GM20431 (cell line): ENCODE data around the gene FANK1.

ENCODE experiments used
- in situ Hi-C: fragments of 300-500 bp; cut with MseI, MboI; formaldehyde crosslinking; loops from one replicate; pipeline ENCODE4 v1.15.0; 2020; ENCODE audit warnings: low sequenced_read_pairs; ENCODE audit not compliant: unreplicated experiment

The FANK1 gene

DNA sequence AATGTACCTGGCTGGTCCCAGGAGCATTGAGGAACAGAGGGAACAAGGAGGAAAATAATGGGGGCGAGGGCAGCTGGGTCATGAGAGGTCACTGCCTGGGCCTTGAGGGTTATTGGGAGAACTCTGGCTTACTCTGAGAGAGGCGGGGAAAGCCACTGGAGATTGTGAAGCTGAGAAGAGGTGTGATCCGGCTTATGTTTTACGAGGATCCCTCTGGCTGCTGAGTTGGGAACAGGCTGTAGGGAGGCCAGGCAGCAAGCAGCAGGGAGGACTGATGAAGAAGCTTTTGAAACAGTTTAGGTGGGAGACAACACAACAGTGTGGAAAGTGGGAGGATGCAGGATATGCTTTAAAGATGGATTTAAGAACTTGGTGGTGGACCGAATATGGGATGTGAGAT lies 87.3 kb downstream of the FANK1 start:
- in situ Hi-C loops, result loop anchor here (25.0 kb wide), 1 partner anchor 1879 kb away; no protein-coding TSS in a partner anchor

DNA sequence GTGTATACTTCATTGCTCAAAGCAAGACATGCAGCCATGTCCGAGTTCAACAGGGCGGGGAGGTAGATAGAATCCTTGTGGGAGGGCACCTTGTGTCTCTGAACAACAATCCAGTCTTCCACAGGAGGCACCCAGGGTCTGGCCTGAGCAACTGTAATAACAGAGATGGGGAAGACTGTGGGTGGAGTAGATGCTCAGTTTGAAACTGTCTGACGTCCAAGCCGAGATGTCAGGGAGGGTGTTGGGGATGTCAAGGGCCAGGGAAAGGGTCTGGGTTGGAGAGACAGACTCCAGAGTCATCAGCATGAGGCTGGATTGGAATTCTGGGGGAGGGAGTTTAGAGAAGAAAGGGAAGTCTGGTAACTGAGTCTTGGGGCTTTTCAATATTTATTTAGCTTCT lies 88.0 kb downstream of the FANK1 start:
- in situ Hi-C loops, result loop anchor here (25.0 kb wide), 1 partner anchor 1878 kb away; no protein-coding TSS in a partner anchor

DNA sequence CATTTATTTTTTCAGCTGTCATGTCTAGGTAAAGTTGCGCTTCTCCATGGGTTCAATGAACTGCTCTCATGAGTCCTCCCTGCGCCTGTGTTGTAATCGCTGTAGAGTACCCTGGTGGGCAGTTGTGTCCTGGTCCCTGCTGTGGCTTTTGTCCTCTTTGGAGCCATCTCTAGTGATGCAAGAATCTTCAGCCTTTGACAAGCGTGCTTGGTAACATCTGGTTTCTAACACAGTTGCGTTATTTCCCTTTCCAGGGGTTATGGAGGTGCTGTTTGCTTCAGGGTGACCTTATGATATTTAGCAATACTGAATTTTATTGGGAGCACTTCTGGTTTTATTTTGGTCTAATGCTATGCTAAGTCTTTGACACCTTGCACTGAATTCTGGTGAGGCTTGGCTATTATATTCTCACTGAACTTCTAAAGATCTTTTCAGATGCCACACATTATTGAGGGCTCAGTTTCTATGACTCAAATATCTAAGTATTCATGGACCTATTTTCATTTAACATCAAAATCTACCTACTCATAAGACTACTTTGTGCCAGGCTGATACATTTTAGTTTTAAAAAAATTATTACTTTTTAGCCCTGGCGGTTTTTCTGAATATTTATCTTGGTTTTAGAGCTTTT lies 88.6 kb downstream of the FANK1 start:
- in situ Hi-C loops, result loop anchor here (25.0 kb wide), 1 partner anchor 1877 kb away; no protein-coding TSS in a partner anchor

DNA sequence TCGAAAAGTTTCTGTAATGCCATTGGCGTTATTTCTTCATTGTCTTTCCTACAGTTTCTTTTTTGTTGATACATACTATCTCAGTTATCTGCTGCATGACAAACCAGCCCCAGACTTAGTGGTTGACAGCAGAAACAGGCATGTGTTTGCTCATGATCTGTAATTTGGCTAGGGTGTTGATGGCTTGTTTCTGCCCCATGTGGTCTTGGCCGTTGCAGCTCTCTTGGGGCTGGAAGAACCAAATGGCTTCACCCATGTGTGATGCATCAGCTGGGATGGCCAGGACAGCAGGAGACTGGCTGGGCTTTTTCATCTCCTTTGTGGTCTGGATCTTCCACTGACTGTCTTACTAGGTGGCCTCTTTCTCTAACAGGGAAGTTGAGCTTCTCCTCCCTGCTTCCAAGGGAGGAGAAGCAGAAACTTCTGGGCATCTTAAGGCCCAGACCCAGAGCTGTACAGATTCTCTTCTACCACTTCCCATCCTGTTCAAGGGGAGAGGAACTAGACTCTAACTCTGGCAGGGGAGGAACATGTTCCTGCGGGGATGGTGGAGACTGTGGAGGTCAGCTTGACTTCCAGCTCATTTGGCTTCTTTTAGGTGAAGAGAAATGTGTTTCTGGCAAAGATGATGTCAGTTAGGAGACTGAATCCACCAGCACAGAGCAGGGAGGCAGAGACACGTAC lies 89.3 kb downstream of the FANK1 start:
- in situ Hi-C loops, result loop anchor here (25.0 kb wide), 1 partner anchor 1877 kb away; no protein-coding TSS in a partner anchor

DNA sequence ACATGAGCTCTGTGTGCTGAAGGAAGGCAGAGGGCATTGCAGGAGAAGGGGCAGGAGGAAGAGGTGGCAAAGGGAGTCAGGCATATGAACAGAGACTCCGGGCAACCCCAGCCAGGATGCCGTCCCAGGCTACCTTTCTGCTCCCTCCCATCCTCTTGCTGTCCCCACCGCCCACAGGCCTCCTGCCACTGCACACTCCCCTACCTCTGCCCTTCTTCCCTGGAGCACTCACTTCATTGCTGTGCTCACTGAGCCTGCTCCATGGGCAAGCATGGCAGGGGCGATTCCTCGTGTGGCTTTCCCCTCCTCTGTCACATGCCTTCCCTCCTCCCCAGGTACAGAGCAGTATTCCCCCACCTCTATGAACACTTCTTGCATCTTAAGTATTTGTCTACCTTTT lies 93.4 kb downstream of the FANK1 start:
- in situ Hi-C loops, result loop anchor here (25.0 kb wide), 1 partner anchor 1873 kb away; no protein-coding TSS in a partner anchor

DNA sequence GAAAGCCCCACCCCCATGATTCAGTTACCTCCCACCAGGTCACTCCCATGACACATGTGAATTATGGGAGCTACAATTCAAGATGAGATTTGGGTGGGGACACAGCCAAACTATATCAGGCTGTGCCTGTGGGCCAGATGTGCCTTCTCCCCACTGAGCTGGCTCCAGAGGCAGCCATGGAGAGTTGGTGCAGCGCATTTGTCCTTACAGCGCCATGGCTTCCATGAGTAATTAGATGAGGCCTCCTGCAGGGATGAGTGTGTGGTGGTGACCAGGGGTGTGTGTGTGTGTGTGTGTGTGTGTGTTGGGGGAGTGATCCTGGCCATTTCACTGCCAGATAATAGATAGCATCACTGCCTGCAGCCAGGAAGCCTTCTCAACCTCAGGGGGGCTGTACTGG lies 94.6 kb downstream of the FANK1 start:
- in situ Hi-C loops, result loop anchor here (25.0 kb wide), 1 partner anchor 1871 kb away; no protein-coding TSS in a partner anchor

DNA sequence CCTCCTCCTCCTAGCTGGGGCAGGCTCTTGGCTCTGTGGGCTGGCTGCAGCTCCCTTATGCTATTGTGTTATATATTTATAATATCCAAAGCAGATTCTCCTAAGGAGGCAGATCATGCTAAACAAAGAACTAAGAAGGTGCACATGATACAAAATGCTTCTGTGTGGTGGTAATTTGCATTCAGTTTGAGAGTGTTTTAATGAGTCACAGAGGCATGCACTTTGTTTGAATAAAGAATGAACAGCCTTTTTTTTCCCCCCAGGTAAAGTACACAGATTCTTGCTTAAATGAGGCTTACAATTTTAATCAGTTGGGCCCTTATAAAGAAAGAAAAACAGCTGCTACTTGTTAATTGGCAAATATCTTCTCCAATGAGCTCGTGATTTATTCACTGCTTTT lies 95.0 kb downstream of the FANK1 start:
- in situ Hi-C loops, result loop anchor here (25.0 kb wide), 1 partner anchor 1871 kb away; no protein-coding TSS in a partner anchor

DNA sequence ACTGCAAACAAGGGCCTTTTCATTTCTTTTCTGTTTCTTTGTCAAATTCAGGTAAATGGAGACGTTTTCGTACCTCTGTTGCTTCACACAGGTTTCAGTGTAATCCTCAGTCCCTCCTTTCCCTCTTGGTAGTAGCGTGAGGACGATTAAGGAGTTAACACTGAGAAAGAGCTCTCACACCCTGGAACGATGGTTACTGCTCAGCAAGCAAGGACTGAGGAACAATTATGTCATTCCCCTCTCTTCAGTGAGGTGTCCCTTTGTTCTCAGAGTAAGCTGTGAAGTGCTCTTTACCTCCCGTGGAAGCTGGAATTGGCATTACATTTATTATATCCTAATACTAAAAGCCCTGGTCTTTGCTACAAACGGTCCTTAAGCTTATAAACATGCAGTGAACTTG lies 95.9 kb downstream of the FANK1 start:
- in situ Hi-C loops, result loop anchor here (25.0 kb wide), 1 partner anchor 1870 kb away; no protein-coding TSS in a partner anchor

DNA sequence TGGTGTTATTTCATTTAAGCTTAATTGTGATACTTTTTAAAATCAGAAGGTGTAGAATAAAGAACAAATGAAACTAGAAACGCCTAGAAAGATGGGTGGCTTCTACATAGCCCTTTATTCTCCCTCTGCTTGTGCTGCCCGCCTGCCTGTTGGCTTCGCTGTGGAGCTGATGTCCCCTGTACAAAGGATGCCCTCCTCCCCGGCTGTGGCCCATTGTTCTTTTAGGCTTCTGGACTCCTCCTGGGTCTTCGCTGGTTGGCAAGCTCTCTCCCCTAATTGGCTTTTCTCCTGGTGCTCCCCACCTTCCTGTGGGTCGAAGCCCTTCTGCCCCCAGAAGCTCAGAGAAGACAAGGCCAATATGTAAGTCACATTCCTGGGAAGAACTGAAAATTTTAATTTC lies 98.2 kb downstream of the FANK1 start:
- in situ Hi-C loops, result loop anchor here (25.0 kb wide), 1 partner anchor 1868 kb away; no protein-coding TSS in a partner anchor

DNA sequence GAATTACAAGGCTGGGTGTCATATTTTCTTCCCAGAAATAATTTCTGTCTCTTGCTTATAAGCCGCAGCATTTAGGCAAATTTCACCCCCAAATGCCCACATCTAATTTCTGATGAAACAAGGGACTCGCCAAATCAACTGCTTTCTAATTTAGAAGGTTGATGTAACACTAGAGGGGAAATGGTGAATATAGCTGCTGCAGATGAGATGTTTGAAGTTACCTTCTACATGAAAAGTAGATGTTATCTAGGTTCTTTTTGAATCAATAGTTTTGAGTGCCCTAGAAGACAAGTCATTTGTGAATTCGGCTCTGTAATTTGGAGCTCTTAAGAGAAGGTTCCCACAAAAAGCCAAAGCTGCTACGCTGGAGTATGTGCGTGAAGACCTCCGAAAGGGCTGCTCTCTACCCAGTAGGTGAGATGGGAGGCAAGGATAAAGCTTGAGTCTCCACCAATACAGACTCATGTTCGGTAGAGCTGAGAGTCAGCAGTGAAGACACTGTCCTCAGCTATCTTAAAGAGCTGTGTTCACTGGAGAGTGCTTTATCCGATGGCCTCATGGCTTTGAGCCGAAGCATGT lies 99.5 kb downstream of the FANK1 start:
- in situ Hi-C loops, result loop anchor here (25.0 kb wide), 1 partner anchor 1866 kb away; no protein-coding TSS in a partner anchor

DNA sequence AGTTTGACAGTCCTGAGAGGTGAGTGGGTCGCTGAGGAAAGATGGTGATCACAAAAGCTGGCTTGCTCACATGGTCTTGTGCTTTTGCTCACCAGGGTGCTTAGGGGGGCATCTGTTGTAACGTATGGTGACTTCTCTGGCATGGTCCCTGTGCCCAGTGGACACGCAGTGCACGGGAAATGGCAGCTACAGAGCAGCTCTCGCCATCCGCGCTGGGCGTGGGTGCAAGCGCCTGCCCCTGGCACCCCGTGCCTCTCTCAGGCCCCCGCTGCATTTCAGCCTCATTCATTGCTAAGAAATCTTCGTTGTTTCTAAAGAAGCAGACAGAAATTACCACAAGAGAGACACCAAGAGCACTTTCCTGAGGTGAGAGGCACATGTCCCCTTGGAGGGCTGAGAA lies 101.2 kb downstream of the FANK1 start:
- in situ Hi-C loops, result loop anchor here (25.0 kb wide), 1 partner anchor 1865 kb away; no protein-coding TSS in a partner anchor

DNA sequence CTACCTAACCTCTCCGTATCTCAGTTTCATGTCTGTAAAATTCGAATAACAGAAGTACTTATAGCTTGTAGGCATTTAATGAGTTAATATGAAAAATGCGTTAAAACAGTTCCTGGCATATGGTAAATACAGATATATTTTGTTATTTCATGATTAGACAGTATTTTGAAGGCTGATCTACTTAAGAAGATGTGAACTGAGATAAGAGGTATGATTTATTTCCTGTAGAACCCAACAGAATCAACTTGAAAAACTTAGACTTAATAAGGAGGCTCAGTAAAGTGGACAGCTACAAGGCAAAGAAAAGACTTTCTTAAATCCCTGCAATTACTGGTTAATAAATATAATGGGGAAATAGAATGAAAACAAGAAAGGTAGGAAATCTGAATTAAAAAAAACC lies 103.3 kb downstream of the FANK1 start:
- in situ Hi-C loops, result loop anchor here (25.0 kb wide), 1 partner anchor 1863 kb away; no protein-coding TSS in a partner anchor

DNA sequence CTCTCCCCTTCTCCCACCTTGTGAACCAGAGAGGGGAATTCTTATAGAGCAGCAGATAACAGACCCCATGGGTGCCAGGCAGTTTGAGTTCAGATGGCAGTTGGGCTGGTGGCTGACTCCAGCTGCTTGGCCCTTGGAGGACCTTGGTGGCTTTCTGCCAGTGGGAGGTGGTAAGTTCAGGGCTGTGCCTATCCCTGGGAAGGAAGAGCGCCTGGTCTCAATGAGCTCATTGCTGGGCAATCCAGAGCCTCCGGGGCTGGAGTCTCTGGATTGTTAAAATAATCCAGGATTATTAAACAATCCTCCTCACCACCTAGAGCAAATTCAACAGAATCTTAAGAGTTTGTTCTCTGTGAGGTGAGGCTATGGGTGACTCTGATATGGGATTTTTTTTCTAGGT lies 105.2 kb downstream of the FANK1 start:
- in situ Hi-C loops, result no loop called here

DNA sequence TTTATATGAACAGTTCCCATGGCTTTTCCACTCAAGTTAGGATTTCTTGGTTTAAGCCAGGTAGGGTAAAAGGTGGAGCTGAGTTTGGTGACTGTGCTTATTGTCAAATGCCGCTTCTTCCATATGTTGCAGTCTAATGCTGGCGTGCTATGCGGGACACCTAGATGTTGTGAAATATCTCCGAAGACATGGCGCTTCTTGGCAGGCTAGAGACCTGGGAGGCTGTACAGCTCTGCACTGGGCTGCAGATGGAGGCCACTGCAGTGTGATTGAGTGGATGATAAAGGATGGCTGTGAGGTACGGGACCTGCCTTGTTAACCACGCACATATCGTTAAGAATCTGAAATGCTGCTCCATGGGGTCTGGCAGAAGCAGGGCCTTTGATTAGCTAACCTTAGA lies 108.4 kb downstream of the FANK1 start:
- in situ Hi-C loops, result no loop called here

DNA sequence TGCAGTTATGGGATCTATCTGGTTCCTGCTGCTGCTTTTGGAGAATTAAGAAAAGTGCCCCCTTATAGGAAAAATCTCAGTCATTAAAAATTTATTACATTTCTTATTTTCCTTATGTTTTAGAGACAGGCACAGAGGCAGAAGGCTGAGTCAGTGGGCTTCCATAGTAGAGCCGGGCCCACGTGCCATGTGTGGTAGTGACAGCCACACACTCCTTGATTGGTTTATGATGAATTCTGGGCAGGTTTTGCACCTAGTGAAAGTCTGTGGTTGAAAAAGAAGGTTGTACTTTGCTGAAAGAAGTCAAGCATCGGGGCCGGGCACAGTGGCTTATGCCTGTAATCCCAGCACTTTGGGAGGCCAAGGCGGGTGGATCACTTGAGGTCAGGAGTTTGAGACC lies 109.9 kb downstream of the FANK1 start:
- in situ Hi-C loops, result no loop called here

DNA sequence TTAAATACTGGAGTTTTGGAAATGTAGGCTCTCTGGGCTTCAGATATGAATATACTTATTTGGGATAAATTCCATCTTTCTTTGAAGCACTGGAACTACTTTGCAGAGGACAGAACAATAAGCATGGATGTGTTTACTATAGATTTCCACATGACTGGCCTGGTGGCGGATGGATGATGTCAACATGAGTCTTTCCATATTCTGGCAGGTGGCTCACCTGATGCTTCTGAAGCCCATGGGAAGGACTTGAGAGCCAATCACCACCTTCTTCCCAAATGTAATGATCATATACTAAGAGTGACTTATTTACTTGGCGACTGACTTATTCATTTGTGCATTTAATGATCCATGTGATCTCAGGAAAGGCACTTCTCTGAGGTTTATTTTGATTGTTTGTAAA lies 110.5 kb downstream of the FANK1 start:
- in situ Hi-C loops, result no loop called here

DNA sequence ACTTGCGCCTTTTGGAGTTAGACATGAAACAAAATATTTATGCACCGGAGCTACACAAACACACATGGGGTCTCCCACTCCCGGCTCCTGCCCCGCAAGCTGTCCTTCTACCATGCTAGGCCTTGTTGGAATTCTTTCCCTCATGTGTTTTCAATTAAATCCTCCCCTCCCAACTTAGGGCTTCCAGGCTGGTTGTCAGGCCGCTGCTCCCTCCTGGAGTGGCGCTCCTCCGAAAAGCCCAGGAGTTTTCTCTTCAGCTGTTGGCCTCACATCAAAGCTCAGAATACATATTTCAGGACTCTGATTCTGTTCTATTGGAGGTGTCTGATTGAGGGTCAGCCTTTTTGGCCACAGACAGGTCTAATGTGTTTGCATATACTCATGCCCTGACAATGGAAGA lies 113.3 kb downstream of the FANK1 start:
- in situ Hi-C loops, result no loop called here

DNA sequence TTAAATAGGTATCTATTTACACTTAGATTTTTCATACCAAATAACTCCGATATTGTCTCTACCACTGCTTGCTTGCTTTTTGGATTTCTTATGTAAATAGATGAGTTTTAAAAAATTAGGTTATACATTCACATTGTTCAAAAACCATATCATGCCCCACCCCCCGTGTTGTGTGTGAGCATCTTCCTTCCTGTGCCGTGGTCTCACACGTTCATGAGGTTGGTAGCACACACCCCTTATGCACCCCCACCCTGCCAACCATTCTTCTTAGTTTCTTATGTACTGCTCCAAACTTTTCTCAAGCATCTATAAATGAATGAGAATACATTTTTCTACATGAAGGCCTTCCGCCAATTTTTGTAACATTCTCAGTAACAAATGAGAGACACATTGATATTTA lies 115.6 kb downstream of the FANK1 start:
- in situ Hi-C loops, result no loop called here

DNA sequence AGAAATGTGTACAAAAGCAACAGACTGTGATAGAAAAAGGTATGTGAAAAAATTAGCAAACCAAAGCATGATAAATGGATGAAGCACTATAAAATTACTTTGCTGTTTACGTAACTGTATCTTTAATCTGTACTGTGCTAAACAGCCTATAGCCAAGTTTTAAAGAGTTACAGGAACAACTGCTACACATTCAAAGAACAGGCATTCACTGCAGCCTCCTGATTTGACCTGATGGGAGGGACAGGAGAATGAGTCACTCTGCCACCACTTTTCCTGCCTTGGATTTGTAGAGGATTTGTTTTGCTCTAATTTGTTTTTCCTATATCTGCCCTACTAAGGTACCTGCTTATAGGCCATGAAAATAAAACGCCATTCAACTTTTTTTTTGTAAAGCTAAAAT lies 116.1 kb downstream of the FANK1 start:
- in situ Hi-C loops, result no loop called here

DNA sequence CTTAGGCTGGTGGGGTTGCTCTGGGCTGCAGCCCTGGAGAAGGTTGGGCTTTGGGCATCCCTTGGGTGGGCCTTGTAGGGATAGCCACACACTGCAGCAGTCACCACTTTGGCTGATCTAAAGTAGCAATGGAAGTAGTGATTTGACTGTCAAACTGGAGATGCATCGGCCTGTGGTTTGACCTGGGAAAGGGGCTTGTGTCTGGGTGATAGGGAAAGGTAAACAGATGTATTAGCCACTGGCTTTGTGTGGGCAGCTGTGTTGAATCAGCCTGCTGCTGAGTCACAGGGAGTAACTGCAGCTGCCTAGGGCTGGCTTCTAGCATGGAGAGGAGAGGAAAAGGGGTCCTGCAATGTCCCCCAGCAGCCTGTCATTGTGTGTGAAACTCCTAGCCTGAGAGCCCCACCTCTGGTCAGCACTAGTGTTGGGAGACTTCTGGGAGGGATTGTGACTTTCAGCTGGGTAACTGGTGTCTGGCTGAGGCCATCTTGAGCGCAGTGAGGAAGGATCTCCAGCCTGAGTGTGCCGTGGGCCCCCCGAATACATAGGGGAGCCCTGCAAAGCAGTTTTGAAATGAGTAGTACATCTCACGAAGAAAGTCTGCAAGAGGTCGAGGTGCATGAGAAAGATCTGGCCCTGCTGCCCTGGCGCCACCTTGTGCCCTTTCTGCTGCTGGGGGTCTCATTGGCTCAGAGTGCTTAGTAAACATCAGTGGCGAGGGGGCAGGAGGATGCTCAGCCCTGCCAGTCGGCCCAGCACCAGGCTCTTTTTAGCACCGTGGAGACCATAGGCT lies 117.3 kb downstream of the FANK1 start:
- in situ Hi-C loops, result no loop called here
